Stimulated activated CD8-positive, alpha-beta memory T cell treated with anti-CD3 and anti-CD28 coated beads, Interleukin-4, amount 100 ng/mL, for 4 hours (primary cell): ENCODE results near the gene MYMK.

Experiments
- DNase-seq, 2 donors: peaks; one replicate each; pipeline ENCODE4 v3.0.0-alpha.2; 2020; ENCODE audit warnings: low read depth in 2 of 2, low spot score in 1 of 2

MYMK gene

GRCh38 chr9:133519693-133520092 lies 5.1 kb downstream of the MYMK start:
- DNase-seq = no peak

DNA sequence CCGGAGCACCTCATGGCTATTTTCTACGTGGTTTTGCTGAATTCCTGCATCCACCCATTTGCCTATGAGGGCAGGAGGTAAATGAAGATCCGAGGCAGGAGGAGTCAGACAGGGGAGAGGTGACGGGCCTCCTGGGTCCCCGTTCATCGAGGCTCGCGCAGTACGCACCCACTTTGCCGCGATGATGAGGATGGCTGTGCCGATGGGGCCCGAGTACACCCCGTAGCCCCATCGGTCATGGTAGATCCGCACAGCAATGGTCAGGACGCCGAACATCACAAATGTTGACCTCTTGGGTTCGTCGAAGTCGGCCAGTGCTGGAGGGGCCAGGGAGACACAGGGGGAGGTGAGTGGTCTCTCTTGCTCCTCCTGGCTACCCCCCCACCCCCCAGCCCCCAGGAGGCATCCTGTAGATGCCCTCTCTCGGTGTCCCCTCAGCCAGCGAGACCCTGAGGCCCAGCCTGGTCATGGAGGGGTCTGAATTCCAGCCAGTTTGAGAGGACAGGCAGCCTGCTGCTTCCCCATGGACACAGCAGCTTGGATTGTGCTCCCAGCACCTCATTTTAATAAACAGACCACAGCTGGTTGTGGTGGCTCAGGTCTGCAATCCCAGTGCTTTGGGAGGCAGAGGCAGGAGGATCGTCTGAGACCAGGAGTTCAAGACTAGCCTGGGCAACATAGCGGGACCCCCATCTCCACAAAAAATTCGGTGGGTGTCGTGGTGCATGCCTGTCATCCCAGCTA lies 5.9 kb downstream of the MYMK start:
- DNase-seq = no peak

DNA sequence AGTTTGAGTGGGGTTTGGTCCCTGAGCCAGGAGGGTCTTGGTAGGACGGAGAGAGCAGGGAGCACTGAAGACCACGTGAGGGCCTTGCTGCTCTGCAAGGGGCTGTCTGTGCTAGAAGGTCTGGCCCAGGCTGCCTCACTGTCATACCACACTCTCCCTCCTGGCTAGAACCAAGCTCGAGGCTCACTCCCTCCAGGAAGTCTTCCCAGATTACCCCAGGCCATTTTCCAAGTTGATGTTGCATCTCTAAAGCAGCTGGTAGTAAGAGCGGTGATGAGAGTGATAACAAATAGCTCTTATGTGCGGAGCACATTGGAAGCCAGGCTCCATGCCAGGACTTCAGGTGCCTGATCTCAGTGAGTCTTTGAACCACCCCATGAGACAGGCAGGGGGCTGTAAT lies 6.6 kb downstream of the MYMK start:
- DNase-seq = no peak

- DNase-seq = no peak
These were observed 7.0 kb downstream of the MYMK start for GRCh38 chr9:133517711-133518110.

- DNase-seq = no peak
These were observed 7.8 kb downstream of the MYMK start for GRCh38 chr9:133516961-133517350.

DNA sequence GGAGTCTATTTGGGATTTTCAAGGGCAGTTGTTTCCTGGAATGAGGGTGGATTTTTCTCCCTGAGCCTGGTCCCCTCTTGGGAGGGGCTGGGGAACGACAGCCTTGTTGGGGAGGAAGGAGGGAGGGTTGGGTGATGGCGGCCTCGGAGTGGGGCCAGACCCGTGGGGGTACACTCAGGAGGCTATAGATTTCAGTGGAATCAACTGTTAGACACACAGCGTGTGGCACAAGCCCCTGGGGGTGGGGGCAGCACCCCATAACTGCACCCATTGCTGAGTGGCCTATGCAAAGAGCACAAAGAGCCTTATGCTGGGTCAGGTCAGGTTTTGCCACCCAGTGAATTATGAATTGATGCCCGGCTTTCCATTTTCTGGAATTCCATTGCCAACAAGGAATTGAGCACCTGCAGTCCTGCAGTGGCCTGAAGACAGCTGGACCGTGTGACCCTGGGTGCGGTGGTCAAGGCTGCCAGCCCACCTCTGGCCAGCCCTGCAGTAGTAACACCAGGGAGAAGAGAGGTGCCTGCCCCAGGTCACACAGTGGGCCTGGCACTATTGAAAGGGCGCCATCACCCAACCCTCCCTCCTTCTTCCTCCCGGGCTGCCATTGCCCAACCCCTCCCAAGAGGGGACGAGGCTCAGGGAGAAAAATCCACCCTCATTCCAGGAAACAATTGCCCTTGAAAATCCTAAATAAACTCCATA lies 8.4 kb downstream of the MYMK start:
- DNase-seq = no peak

DNA sequence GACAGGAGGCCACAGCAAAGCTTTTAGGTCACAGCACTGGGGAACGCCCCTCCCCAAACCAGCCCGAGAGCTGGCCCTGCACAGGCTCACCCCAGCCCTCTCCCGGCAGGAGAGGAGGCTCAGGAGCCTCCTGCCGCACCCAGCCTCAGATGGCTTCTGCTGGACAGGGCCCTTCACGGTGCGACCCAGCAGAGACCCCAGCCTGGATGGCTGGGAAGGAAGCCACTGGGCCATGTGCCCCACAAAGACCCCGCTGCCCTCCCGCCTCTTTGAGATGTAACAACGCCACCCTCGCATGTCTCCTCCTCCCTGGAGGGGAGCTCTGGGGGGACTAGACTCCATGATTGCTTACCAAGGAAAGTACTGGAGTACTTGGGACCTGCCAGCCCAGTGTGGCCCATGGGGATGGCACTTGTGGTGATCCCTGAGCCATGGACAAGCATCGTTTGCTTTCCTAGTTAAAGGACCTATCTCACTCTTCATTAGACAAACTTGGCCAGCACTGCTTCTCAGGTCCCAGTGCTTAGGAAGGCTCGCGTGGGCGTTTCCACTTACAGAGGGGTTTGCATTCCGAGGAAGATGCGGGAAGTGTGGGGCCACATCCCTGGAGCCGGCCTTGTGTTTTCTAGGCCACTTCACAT lies 9.0 kb downstream of the MYMK start:
- DNase-seq = no peak

DNA sequence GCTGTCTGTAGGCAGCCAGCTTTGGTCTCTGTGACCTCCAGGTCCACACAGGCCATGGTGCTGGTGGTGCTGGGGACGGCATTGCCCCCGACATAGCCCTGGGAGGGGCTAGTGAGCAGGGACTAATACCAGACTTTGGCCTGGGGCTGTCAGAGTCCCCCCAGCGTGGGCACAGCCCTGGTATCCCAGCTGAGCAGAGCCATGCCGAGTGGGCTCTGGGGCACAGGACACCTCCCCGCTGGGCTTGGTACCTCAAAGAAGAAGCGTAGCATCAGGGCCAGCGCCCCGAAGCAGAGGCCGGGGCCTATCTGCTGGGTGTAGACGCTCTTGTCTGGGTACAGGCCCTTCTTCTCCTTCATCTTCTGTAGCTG lies 9.5 kb downstream of the MYMK start:
- DNase-seq = no peak

- no peak for DNase-seq
These were observed 10.1 kb downstream of the MYMK start for GRCh38 chr9:133514460-133515239.

- no peak for DNase-seq
These were observed 11.3 kb downstream of the MYMK start for GRCh38 chr9:133513214-133514100.

DNA sequence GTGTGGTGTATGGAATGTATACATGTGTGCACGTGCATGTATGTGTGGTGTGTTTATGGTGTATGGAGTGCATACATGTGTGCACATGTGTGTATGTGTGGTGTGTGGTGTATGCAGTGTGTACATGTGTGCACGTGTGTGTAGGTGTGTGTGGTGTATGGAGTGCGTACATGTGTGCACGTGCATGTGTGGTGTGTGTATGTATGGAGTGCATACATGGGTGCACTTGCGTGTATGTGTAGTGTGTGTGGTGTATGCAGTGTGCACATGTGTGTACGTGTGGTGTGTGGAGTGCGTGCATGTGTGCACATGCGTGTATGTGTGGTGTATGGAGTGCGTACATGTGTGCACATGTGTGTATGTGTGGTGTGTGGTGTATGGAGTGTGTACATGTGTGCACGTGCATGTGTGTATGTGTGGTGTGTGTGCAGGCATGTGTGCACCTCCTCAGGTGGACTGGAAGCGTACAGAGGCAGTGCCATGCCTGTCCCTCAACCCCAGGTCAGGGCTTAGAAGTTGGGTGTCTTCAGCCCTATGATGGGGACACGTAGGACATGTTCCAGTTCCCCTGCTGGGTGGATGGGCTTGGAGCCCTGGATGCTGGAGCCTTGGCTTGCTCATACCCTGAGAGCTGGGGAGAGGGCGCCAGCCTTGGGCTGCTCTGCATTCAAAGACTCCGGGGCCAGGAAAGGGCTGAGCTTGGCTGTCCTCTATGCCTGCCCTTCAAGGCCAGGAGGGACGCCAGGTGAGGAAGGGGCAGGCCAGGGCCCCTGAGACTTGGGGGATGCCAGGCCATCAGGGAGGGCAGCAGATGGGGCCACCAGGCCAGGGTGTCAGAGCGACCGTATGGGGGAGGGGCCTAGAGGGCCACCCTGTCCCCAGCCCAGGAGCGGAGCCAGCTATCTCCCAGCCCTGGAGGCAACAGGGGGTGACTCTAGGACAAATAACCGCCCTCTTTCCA lies 12.2 kb downstream of the MYMK start:
- DNase-seq = no peak

DNA sequence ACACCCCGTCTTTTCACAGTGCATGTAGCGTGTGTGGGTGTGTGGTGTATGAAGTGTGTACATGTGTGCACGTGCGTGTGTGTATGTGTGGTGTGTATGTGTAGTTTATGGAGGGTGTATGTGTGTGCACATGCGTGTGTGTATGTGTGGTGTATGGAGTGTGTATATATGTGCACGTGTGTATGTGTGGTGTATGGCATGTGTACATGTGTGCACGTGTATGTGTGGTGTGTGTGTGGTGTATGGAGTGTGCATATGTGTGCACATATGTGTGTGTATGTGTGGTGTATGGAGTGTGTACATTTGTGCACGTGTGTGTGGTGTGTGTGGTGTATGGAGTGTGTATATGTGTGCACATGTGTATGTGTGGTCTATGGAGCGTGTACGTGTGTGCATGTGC lies 13.2 kb downstream of the MYMK start:
- no peak for DNase-seq

- DNase-seq = no peak
These were observed 13.7 kb downstream of the MYMK start for GRCh38 chr9:133510926-133511505.

- no peak for DNase-seq
These were observed 15.3 kb downstream of the MYMK start for GRCh38 chr9:133509179-133510083.

- DNase-seq = no peak
These were observed 16.7 kb downstream of the MYMK start for GRCh38 chr9:133508046-133508445.

GRCh38 chr9:133507246-133507965 lies 17.4 kb downstream of the MYMK start:
- DNase-seq = no peak

GRCh38 chr9:133506653-133507038 lies 18.1 kb downstream of the MYMK start:
- no peak for DNase-seq
